AG04449 (cell line): ENCODE data around the gene ZNF345.

Experiments
- CTCF ChIA-PET: fragments of 350-600 bp; formaldehyde crosslinking; extraction: SDS; loops from one replicate; lab custom pipeline; 2021; ENCODE audit warnings: antibody characterized with exemption; lab: Yijun Ruan, JAX
- POLR2A ChIA-PET: fragments of 400-600, 350-600 bp; formaldehyde crosslinking; extraction: SDS; loops from one replicate; lab custom pipeline; 2020; ENCODE audit warnings: antibody characterized with exemption, inconsistent platforms; lab: Yijun Ruan, JAX
- DNase-seq: peaks from one replicate; pipeline ENCODE4 v3.0.0-alpha.2; 2010; ENCODE audit warnings: low read depth, low spot score
- H3K4me3 ChIP-seq: 2 replicates; pipeline ENCODE4 v1.5.1; 2011; ENCODE audit warnings: low read depth, mild to moderate bottlenecking, control low read depth, low read length
- CTCF ChIP-seq: IDR thresholded peaks from one replicate; pipeline ENCODE4 v1.5.1; 2011; ENCODE audit warnings: mild to moderate bottlenecking, moderate library complexity, low read length, control low read depth, inconsistent platforms; ENCODE audit not compliant: insufficient read depth; ENCODE audit errors: missing control alignments

The ZNF345 gene

GRCh38 chr19:36851898-36852297 lies 1.2 kb downstream of the ZNF345 start:
- no peak for TF ChIP-seq CTCF
- CTCF ChIA-PET: interaction anchor here (0.7 kb wide), 1 partner anchor 372 kb away, joined by 3 read pairs; no protein-coding TSS in a partner anchor
- DNase-seq: no peak
- POLR2A ChIA-PET: no interaction called here
- peak overlapping the region; percentile 100; the same call in 1 of the 2 replicates for H3K4me3 ChIP-seq

- POLR2A ChIA-PET: no interaction called here
- H3K4me3 ChIP-seq: no peak overlapping the region
- TF ChIP-seq CTCF: no peak
- CTCF ChIA-PET: no interaction called here
- DNase-seq: no peak
These were observed 26.6 kb downstream of the ZNF345 start for GRCh38 chr19:36876993-36877938.

- no peak overlapping the region for H3K4me3 ChIP-seq
- TF ChIP-seq CTCF: no peak
- CTCF ChIA-PET: no interaction called here
- POLR2A ChIA-PET: no interaction called here
- DNase-seq: no peak
These were observed 41.2 kb downstream of the ZNF345 start for GRCh38 chr19:36891768-36892357.

- ChIA-PET CTCF (no interaction called here), POLR2A (no interaction called here)
- DNase-seq: no peak
- TF ChIP-seq CTCF: no peak
- no peak overlapping the region for H3K4me3 ChIP-seq
These were observed 44.2 kb downstream of the ZNF345 start for GRCh38 chr19:36894849-36895383.

GRCh38 chr19:36898422-36898821 lies 47.7 kb downstream of the ZNF345 start:
- DNase-seq: no peak
- no peak overlapping the region for H3K4me3 ChIP-seq
- ChIA-PET POLR2A (no interaction called here), CTCF (no interaction called here)
- TF ChIP-seq CTCF: no peak
